ENCODE measurements around the gene TSR3. TPM values are rescaled to one million over a fixed set of nuclear protein-coding genes. Genes with fewer than 3 reads are reported as not detected.
A peak's percentile ranks its signal among the peaks of the same experiment; 100 is the strongest.

TSR3 gene
- total RNA-seq, 2 donors from 2014 or later = 64.9 to 67.4 TPM

GRCh38 chr16:1308036-1308976 lies 43.4 kb downstream of the TSR3 start:
- peak overlapping the region; percentile 100 for H3K9ac ChIP-seq (ENCODE audit: extremely low read depth, low read length, poor library complexity, severe bottlenecking)
- Mint-ChIP-seq H3K4me1 (peaks cover 11% of the 10 kb centered on the region), H3K9me3 (no peaks in the 10 kb centered on the region), H3K4me3 (peak overlapping the region; percentile 88), H3K27ac (no peak overlapping the region), H3K27me3 (ENCODE audit: insufficient read depth) (no peaks in the 10 kb centered on the region), H3K36me3 (ENCODE audit: low read depth) (peaks cover 8% of the 10 kb centered on the region)
- no peak for DNase-seq
- peaks cover 11% of the 10 kb centered on the region for H3K36me3 ChIP-seq (ENCODE audit: control insufficient read depth, insufficient read depth, low read length)
- H3K27me3 ChIP-seq (ENCODE audit: control insufficient read depth, insufficient read depth, low read length, poor library complexity, severe bottlenecking) = no peaks in the 10 kb centered on the region
- H3K4me1 ChIP-seq (ENCODE audit: control insufficient read depth, insufficient read depth, low read length) = no peaks in the 10 kb centered on the region
- 5 to 67% methylated on average over 3 to 40 of the region's 43 CpGs for WGBS, 2 experiments (ENCODE audit: insufficient coverage in 1 of 2, insufficient read length in 1 of 2)
- H3K4me3 ChIP-seq (ENCODE audit: low read length) = peak overlapping the region; percentile 77
- TF ChIP-seq, protein P1, sequence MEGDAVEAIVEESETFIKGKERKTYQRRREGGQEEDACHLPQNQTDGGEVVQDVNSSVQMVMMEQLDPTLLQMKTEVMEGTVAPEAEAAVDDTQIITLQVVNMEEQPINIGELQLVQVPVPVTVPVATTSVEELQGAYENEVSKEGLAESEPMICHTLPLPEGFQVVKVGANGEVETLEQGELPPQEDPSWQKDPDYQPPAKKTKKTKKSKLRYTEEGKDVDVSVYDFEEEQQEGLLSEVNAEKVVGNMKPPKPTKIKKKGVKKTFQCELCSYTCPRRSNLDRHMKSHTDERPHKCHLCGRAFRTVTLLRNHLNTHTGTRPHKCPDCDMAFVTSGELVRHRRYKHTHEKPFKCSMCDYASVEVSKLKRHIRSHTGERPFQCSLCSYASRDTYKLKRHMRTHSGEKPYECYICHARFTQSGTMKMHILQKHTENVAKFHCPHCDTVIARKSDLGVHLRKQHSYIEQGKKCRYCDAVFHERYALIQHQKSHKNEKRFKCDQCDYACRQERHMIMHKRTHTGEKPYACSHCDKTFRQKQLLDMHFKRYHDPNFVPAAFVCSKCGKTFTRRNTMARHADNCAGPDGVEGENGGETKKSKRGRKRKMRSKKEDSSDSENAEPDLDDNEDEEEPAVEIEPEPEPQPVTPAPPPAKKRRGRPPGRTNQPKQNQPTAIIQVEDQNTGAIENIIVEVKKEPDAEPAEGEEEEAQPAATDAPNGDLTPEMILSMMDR (conservative IDR thresholded peaks at IDR 0.05) = no peak
- no peaks in the 10 kb centered on the region for H3K9me3 ChIP-seq (ENCODE audit: control insufficient read depth, low read length)
- peak overlapping the region; percentile 100 for H3K27ac ChIP-seq (ENCODE audit: low read depth, low read length)

DNA sequence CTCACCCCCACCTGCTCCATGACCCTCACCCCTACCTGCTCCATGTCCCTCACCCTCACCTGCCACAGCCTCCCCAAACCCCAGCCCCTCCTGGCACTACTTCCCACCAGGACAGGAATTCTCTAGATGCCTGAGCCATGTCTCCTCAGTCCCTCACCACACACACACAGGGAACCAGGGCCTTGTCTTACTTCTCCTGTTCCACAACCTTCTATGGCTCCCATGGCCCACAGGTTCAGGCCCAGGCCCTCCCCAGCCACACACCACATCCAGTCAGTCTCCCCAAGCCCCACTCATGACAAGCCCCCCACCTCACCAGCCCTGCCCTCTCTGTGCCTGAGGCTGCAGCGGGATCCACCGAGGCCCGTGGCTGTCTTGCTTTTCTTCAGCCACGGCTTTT lies 45.3 kb downstream of the TSR3 start:
- no peak overlapping the region for H3K9ac ChIP-seq (ENCODE audit: extremely low read depth, low read length, poor library complexity, severe bottlenecking)
- Mint-ChIP-seq H3K9me3 (no peaks in the 10 kb centered on the region), H3K27me3 (ENCODE audit: insufficient read depth) (no peaks in the 10 kb centered on the region), H3K4me1 (peaks cover 12% of the 10 kb centered on the region), H3K27ac (no peak overlapping the region), H3K36me3 (ENCODE audit: low read depth) (no peaks in the 10 kb centered on the region), H3K4me3 (no peak overlapping the region)
- H3K27ac ChIP-seq (ENCODE audit: low read depth, low read length) = no peak overlapping the region
- no peak for DNase-seq
- WGBS, 2 experiments (ENCODE audit: insufficient coverage in 1 of 2, insufficient read length in 1 of 2) = 69 to 100% methylated on average over 1 to 4 of the region's 4 CpGs
- no peaks in the 10 kb centered on the region for H3K9me3 ChIP-seq (ENCODE audit: control insufficient read depth, low read length)
- H3K4me1 ChIP-seq (ENCODE audit: control insufficient read depth, insufficient read depth, low read length) = no peaks in the 10 kb centered on the region
- H3K27me3 ChIP-seq (ENCODE audit: control insufficient read depth, insufficient read depth, low read length, poor library complexity, severe bottlenecking) = no peaks in the 10 kb centered on the region
- no peak overlapping the region for H3K4me3 ChIP-seq (ENCODE audit: low read length)
- H3K36me3 ChIP-seq (ENCODE audit: control insufficient read depth, insufficient read depth, low read length) = no peaks in the 10 kb centered on the region
- TF ChIP-seq, protein P1 (conservative IDR thresholded peaks at IDR 0.05) = no peak

- H3K4me3 Mint-ChIP-seq = no peak overlapping the region
Measured at GRCh38 chr16:1305823-1306222, 45.9 kb downstream of the TSR3 start.

More at GRCh38 chr16:1305823-1306222, 45.9 kb downstream of the TSR3 start:
- Histone ChIP-seq H3K9ac (ENCODE audit: extremely low read depth, low read length, poor library complexity, severe bottlenecking) (no peak overlapping the region), H3K4me1 (ENCODE audit: control insufficient read depth, insufficient read depth, low read length) (no peaks in the 10 kb centered on the region), H3K36me3 (ENCODE audit: control insufficient read depth, insufficient read depth, low read length) (no peaks in the 10 kb centered on the region), H3K27me3 (ENCODE audit: control insufficient read depth, insufficient read depth, low read length, poor library complexity, severe bottlenecking) (no peaks in the 10 kb centered on the region), H3K4me3 (ENCODE audit: low read length) (no peak overlapping the region), H3K27ac (ENCODE audit: low read depth, low read length) (no peak overlapping the region), H3K9me3 (ENCODE audit: control insufficient read depth, low read length) (no peaks in the 10 kb centered on the region)
- TF ChIP-seq, protein P1 (conservative IDR thresholded peaks at IDR 0.05) = no peak
- WGBS, 2 experiments (ENCODE audit: insufficient coverage in 1 of 2, insufficient read length in 1 of 2) = 91 to 100% methylated on average over 3 to 12 of the region's 12 CpGs
- H3K27me3 Mint-ChIP-seq (ENCODE audit: insufficient read depth) = no peaks in the 10 kb centered on the region
- peaks cover 7% of the 10 kb centered on the region for H3K4me1 Mint-ChIP-seq
- H3K9me3 Mint-ChIP-seq = no peaks in the 10 kb centered on the region
- DNase-seq = no peak
- no peak overlapping the region for H3K27ac Mint-ChIP-seq
- H3K36me3 Mint-ChIP-seq (ENCODE audit: low read depth) = no peaks in the 10 kb centered on the region

All from endodermal cell (in vitro differentiated cells).